HEK293 (cell line): ENCODE measurements around the gene NRROS.

Experiments used
- CTCF ChIP-seq: fragments of 450-650 bp; formaldehyde crosslinking; IDR thresholded peaks from 2 replicates; pipeline ENCODE4 v1.5.1; 2016; ENCODE audit warnings: missing biosample characterization, missing genetic modification characterization
- ELK4 ChIP-seq: IDR thresholded peaks from 2 replicates; pipeline ENCODE4 v1.6.1; 2011; ENCODE audit warnings: mild to moderate bottlenecking, low read depth, low read length, borderline replicate concordance
- KLF7 ChIP-seq: fragments of 450-650 bp; formaldehyde crosslinking; IDR thresholded peaks from 2 replicates; pipeline ENCODE4 v1.5.1; 2016; ENCODE audit warnings: missing biosample characterization, missing genetic modification characterization, borderline replicate concordance
- SCRT2 ChIP-seq: fragments of 450-650 bp; formaldehyde crosslinking; IDR thresholded peaks from 2 replicates; pipeline ENCODE4 v1.5.1; 2016; ENCODE audit warnings: missing biosample characterization, missing genetic modification characterization
- SP7 ChIP-seq: fragments of 450-650 bp; formaldehyde crosslinking; IDR thresholded peaks from 2 replicates; pipeline ENCODE4 v1.5.1; 2016; ENCODE audit warnings: missing biosample characterization, missing genetic modification characterization
- ZNF140 ChIP-seq: fragments of 450-650 bp; formaldehyde crosslinking; IDR thresholded peaks from 2 replicates; pipeline ENCODE4 v1.5.1; 2016; ENCODE audit warnings: missing biosample characterization, missing genetic modification characterization
- ZNF19 ChIP-seq: fragments of 450-650 bp; formaldehyde crosslinking; IDR thresholded peaks from 2 replicates; pipeline ENCODE4; 2016; ENCODE audit warnings: missing biosample characterization, missing genetic modification characterization, low read depth
- ZNF473 ChIP-seq: fragments of 450-650 bp; formaldehyde crosslinking; IDR thresholded peaks from 2 replicates; pipeline ENCODE4 v1.5.1; 2017; ENCODE audit warnings: missing biosample characterization, missing genetic modification characterization
- ZNF513 ChIP-seq: fragments of 450-650 bp; IDR thresholded peaks from 2 replicates; pipeline ENCODE4 v1.5.1; 2018; ENCODE audit warnings: missing biosample characterization, missing genetic modification characterization
- ZNF544 ChIP-seq: fragments of 450-650 bp; formaldehyde crosslinking; IDR thresholded peaks from 2 replicates; pipeline ENCODE4 v1.5.0; 2017; ENCODE audit warnings: missing biosample characterization, missing genetic modification characterization
- ZSCAN5A ChIP-seq: fragments of 450-650 bp; formaldehyde crosslinking; IDR thresholded peaks from 2 replicates; pipeline ENCODE4 v1.5.1; 2016; ENCODE audit warnings: missing biosample characterization, missing genetic modification characterization
- TF ChIP-seq, protein P1 (sequence below): fragments of 450-650 bp; formaldehyde crosslinking; IDR thresholded peaks from 2 replicates; pipeline ENCODE4 v1.5.1; 2017; ENCODE audit warnings: missing biosample characterization, missing genetic modification characterization
- TF ChIP-seq, protein P2 (sequence below): fragments of 450-650 bp; formaldehyde crosslinking; optimal IDR thresholded peaks from 2 replicates; pipeline ENCODE3; 2016; ENCODE audit warnings: missing biosample characterization, mild to moderate bottlenecking, missing genetic modification characterization

GRCh38 chr3:196659901-196660351 lies 20.4 kb downstream of the NRROS start:
- TF ChIP-seq ZNF473 (tag by site-specific recombination): no peak
- no peak for TF ChIP-seq ZSCAN5A (tag by site-specific recombination)
- no peak for TF ChIP-seq ZNF140 (tag by site-specific recombination)
- no peak for TF ChIP-seq ZNF544 (tag by site-specific recombination)
- no peak for TF ChIP-seq ZNF19 (tag by site-specific recombination)
- no peak for TF ChIP-seq KLF7 (tag by site-specific recombination)
- no peak for TF ChIP-seq SCRT2 (tag by site-specific recombination)
- TF ChIP-seq, protein P1, sequence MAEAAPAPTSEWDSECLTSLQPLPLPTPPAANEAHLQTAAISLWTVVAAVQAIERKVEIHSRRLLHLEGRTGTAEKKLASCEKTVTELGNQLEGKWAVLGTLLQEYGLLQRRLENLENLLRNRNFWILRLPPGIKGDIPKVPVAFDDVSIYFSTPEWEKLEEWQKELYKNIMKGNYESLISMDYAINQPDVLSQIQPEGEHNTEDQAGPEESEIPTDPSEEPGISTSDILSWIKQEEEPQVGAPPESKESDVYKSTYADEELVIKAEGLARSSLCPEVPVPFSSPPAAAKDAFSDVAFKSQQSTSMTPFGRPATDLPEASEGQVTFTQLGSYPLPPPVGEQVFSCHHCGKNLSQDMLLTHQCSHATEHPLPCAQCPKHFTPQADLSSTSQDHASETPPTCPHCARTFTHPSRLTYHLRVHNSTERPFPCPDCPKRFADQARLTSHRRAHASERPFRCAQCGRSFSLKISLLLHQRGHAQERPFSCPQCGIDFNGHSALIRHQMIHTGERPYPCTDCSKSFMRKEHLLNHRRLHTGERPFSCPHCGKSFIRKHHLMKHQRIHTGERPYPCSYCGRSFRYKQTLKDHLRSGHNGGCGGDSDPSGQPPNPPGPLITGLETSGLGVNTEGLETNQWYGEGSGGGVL: no peak
- no peak for TF ChIP-seq CTCF (tag by site-specific recombination)
- no peak for TF ChIP-seq SP7
- TF ChIP-seq ZNF513 (tag by site-specific recombination): no peak
- no peak for TF ChIP-seq ELK4
- TF ChIP-seq, protein P2, sequence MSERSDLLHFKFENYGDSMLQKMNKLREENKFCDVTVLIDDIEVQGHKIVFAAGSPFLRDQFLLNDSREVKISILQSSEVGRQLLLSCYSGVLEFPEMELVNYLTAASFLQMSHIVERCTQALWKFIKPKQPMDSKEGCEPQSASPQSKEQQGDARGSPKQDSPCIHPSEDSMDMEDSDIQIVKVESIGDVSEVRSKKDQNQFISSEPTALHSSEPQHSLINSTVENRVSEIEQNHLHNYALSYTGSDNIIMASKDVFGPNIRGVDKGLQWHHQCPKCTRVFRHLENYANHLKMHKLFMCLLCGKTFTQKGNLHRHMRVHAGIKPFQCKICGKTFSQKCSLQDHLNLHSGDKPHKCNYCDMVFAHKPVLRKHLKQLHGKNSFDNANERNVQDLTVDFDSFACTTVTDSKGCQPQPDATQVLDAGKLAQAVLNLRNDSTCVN (tag by site-specific recombination): no peak
